ENCODE results near the gene PLD6.

GRCh38 chr17:17253406-17253805, 47.3 kb upstream of the PLD6 start:
- no peak for TF ChIP-seq CTCF (IDR thresholded peaks at IDR 0.05)
- no peak for TF ChIP-seq POLR2A (IDR thresholded peaks at IDR 0.05)
- TF ChIP-seq EP300 (IDR thresholded peaks at IDR 0.05) = no peak

Measured in tibial nerve (tissue), 4 donors.